Activated naive CD8-positive, alpha-beta T cell treated with anti-CD3 and anti-CD28 coated beads for 36 hours (primary cell): ENCODE results near the gene LILRA6. TPM values are rescaled to one million over a fixed set of nuclear protein-coding genes. Genes with fewer than 3 reads are reported as not detected.
A peak's percentile ranks its signal among the peaks of the same experiment; 100 is the strongest.
"Not testable (repeated sequence)": the region's sequence is repeated elsewhere in the genome, so short reads cannot be mapped to it uniquely, and the experiment has no call there.

Source experiments
- DNase-seq: peaks from one replicate; pipeline ENCODE4 v3.0.0; 2021
- H3K27ac Mint-ChIP-seq: one replicate; pipeline ENCODE4 v1.8.0; 2022; ENCODE audit warnings: mild to moderate bottlenecking, moderate library complexity, mixed read lengths
- H3K27me3 Mint-ChIP-seq: one replicate; pipeline ENCODE4 v1.8.0; 2022; ENCODE audit warnings: mild to moderate bottlenecking, mixed read lengths
- H3K36me3 Mint-ChIP-seq: one replicate; pipeline ENCODE4 v1.8.0; 2021; ENCODE audit warnings: mild to moderate bottlenecking, mixed read lengths
- H3K4me1 Mint-ChIP-seq: one replicate; pipeline ENCODE4 v1.8.0; 2021; ENCODE audit warnings: mixed read lengths
- H3K4me3 Mint-ChIP-seq: one replicate; pipeline ENCODE4 v1.8.0; 2022; ENCODE audit warnings: mild to moderate bottlenecking, moderate library complexity, mixed read lengths
- H3K9me3 Mint-ChIP-seq: one replicate; pipeline ENCODE4 v1.8.0; 2022; ENCODE audit warnings: mixed read lengths
- total RNA-seq, 2 experiments: library from RNA; stranded (reverse); gene quantifications; one replicate each; pipeline ENCODE4 v1.2.3, GENCODE V29; 2021

The LILRA6 gene
- total RNA-seq, 2 experiments from 2014 or later = not detected

DNA sequence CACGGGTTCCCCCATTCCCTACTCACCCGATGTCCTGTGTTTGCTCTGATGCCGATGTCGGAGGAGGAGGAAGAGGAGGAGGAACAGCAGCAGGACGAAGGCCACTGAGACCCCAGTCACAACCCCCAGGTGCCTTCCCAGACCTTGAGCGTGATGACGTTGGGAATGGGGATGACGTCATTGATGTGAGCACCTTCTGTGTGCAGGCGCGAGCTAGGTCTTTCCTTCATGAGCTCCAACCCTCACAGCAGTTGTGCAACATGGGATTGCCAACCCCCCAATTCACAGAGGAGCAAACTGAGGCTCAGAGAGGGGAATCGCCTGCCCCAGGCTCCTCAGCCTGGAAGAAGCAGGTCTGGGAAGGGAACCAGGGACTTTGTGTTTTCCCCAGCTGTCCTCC is 10.3 kb upstream of the LILRA6 start:
- H3K27ac Mint-ChIP-seq = no peak overlapping the region
- peaks cover 5% of the 10 kb centered on the region for H3K4me1 Mint-ChIP-seq
- no peak overlapping the region for H3K4me3 Mint-ChIP-seq
- H3K9me3 Mint-ChIP-seq = no peaks in the 10 kb centered on the region
- no peaks in the 10 kb centered on the region for H3K36me3 Mint-ChIP-seq
- no peak for DNase-seq
- peaks cover 11% of the 10 kb centered on the region for H3K27me3 Mint-ChIP-seq

DNA sequence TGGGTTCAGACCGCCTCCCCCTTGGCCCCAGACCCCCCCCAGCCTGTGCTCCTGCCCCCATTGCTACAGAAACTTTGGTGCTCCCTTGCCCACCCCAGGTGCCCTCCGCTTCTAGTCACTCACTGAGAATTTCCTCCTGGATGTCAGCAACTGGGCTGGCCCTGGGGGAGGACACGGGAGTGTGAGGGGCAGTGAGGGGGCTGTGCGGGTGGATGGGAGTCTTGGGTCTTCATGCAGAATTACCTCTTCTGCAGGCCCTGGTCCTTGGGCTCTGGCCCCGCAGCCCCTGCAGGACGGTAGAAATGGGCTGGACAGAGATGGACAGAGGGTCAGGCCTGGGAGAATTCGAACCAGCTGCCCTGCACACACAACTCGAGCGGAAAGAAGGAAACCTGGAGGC is 9.7 kb upstream of the LILRA6 start:
- no peaks in the 10 kb centered on the region for H3K36me3 Mint-ChIP-seq

DNA sequence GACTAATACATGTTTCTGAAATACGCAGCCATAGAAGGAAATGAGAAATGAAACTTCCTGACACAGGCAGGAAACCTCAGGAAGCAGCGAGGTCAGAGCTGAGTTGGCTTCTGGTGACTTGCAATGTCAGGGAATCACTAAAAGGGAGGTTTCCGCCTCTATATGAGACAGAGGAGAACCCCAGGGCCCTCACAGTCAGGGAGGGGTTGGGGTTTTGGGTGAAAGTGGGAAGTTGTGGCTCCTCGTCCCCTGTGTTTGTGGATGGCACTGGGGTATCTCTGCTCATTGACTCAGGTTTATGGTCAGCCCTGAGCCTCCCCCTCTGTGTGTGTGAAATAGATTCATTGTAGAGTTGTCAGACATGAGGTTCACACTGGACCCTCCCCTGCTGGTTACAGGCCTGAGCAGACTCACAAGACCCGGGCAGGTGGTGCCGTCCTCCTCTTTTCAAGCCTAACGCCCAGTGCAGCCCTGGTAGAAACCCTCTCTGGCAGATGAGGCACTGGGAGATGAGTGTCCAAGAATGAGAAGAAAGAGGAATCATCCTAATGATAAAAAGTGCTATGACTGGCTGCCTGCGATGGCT is 5.5 kb upstream of the LILRA6 start:
- DNase-seq = peak; percentile 33
- no peak overlapping the region for H3K4me3 Mint-ChIP-seq

More for the DNA sequence above, 9.7 kb upstream of the LILRA6 start:
- H3K9me3 Mint-ChIP-seq = no peaks in the 10 kb centered on the region
- no peak overlapping the region for H3K4me3 Mint-ChIP-seq
- DNase-seq = no peak
- H3K27me3 Mint-ChIP-seq = peaks cover 11% of the 10 kb centered on the region
- peaks cover 9% of the 10 kb centered on the region for H3K4me1 Mint-ChIP-seq
- H3K27ac Mint-ChIP-seq = no peak overlapping the region

DNA sequence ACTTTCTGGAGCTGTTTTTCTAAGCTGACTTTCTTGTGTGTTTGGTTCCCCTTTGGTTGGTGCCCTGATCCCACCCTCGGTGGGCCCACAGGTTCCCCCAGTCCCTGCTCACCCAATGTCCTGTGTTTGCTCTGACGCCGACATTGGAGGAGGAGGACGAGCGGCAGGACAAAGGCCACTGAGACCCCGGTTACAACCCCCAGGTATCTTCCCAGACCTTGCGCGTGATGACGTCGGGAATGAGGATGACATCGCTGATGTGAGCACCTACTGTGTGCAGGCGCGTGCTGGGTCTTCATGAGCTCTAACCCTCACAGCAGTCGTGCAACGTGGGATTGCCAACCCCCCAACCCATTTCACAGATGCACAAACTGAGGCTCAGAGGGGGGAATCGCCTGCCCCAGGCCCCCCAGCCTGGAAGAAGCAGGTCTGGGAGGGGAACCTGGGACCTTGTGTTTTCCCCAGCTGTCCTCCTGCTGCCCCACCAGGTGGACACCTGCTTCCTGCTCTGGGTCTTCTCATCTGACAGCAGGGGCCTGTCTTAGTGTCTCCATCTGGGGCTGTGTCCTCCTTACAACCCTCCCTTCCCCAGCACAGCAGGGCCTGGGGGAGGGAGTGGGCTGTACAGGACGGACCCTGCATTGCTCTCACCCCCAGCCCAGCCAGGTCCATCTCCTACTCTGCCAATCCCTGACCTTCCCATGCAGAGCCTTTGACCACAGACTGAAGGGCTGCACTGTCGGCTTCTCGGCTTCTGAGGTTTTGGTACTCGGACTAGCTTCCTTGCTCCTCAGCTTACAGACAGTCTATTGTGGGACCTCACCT is 4.7 kb upstream of the LILRA6 start:
- Mint-ChIP-seq H3K27ac (no peak overlapping the region), H3K4me1 (peaks cover 9% of the 10 kb centered on the region), H3K4me3 (no peak overlapping the region), H3K36me3 (no peaks in the 10 kb centered on the region), H3K9me3 (no peaks in the 10 kb centered on the region), H3K27me3 (peaks cover 14% of the 10 kb centered on the region)
- no peak for DNase-seq

More for the DNA sequence above, 5.5 kb upstream of the LILRA6 start:
- Mint-ChIP-seq H3K4me1 (peaks cover 9% of the 10 kb centered on the region), H3K27ac (no peak overlapping the region), H3K27me3 (peaks cover 14% of the 10 kb centered on the region), H3K9me3 (no peaks in the 10 kb centered on the region), H3K36me3 (no peaks in the 10 kb centered on the region)

DNA sequence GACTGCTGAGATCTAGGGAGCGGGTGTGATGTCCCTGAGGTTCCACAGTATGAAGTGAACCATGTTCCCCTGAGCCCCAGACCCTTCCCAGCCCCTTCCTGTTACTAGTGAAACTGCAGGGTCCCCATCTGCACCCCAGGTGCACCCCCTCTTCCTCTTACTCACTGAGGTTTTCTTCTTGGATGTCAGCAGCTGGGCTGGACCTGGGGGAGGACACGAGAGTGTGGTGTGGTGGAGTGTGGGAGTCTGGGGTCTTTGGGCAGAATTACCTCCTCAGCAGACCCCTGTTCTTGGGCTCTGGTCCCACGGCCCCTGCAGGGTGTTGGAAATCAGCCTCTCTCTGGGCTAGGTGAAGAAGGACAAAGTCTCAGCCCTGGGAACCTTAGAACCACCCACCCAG is 3.3 kb upstream of the LILRA6 start:
- Mint-ChIP-seq H3K27me3 (peaks cover 14% of the 10 kb centered on the region), H3K4me1 (peaks cover 9% of the 10 kb centered on the region), H3K36me3 (no peaks in the 10 kb centered on the region), H3K27ac (no peak overlapping the region), H3K9me3 (no peaks in the 10 kb centered on the region), H3K4me3 (no peak overlapping the region)
- no peak for DNase-seq

DNA sequence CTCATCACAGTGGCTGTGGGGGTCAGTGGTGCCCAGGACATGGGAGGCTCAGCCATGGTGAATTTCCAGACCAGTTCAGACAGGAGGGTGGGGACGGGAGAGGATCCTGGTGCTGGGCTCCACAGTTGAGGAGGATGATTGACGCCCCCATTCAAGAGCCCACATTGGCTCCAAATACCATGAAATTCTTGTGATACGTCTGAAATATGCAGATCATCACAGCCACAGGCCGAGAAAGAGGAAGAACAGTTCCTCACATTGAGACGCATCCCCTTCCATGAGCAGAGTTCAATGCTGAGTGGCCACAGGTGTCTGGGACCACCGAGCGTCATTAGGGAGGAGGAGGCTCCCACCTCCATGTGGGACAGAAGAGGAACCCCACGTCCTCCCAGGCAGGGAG is 1.2 kb upstream of the LILRA6 start:
- not testable (repeated sequence) for H3K9me3 Mint-ChIP-seq, H3K36me3 Mint-ChIP-seq, H3K27ac Mint-ChIP-seq, H3K27me3 Mint-ChIP-seq, H3K4me3 Mint-ChIP-seq, DNase-seq, H3K4me1 Mint-ChIP-seq

DNA sequence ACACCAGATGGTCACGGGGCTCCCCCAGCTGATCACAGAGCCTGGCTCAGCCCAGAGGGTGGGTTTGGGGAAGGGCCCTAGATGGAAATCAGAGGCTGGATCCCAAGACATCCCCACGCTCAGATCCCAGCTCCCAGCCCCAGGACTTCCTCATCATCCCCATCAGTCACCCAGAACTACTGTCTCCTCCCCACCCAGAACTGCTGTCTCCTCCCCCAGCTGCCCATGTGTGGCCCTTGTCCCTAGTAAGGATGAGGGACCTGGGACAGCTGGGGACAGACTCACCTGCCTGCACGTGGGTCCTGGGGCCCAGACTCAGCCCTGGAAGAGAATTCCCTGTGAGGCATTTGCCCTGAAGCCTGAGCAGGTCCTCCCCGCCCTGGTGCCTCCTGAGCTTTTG is 356 bp downstream of the LILRA6 start:
- H3K27me3 Mint-ChIP-seq = peaks cover 10% of the 10 kb centered on the region
- H3K9me3 Mint-ChIP-seq, DNase-seq, H3K36me3 Mint-ChIP-seq, H3K27ac Mint-ChIP-seq, H3K4me1 Mint-ChIP-seq, H3K4me3 Mint-ChIP-seq: not testable (repeated sequence)

DNA sequence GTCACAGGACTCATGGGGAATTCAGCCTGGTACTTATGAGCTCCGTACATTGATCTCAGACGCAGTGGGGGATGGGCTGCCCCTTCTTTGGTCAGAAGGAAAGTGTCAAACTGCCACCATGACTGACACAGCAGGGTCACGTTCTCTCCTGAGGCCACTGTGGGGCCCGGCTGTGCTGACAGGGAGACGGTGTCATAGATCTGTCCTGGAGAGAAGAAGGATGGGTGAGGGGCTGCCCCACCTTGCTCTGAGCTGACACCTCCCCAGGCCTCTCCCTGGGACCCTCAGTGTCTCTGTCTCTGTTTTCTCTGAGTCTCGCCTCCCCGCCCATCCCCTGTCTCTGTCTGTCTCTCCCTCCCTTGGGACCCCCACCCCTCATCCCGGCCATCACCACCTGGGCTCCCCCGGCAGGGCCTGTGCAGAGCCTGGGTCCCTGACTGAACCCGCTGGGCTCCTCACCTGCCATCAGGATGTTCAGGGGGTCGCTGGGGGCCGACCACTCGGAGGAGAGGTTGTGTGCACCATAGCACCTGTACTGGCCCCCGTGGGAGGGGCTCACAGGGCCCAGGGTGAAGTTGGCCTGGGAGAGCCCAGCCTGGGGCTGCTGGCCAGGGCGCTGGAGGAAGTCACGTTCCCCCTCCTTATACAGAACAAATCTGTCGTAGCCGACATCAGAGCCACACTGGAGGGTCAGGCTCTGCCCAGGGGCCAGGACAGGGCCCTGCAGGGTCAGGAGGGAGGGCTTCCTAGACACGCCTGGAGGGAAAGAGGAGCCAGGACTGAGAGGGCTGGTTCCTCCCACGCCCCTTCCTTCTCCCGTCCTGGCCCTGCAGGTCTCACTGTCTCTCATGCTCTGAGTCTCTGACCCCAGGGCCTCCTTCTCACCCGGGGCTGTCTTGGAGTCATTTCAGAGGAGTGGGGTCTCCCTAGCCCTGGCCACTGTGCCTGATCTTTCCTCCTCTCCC is 1.9 kb downstream of the LILRA6 start:
- not testable (repeated sequence) for H3K36me3 Mint-ChIP-seq, H3K4me3 Mint-ChIP-seq, H3K4me1 Mint-ChIP-seq, DNase-seq, H3K27ac Mint-ChIP-seq, H3K9me3 Mint-ChIP-seq
- peaks cover 10% of the 10 kb centered on the region for H3K27me3 Mint-ChIP-seq

DNA sequence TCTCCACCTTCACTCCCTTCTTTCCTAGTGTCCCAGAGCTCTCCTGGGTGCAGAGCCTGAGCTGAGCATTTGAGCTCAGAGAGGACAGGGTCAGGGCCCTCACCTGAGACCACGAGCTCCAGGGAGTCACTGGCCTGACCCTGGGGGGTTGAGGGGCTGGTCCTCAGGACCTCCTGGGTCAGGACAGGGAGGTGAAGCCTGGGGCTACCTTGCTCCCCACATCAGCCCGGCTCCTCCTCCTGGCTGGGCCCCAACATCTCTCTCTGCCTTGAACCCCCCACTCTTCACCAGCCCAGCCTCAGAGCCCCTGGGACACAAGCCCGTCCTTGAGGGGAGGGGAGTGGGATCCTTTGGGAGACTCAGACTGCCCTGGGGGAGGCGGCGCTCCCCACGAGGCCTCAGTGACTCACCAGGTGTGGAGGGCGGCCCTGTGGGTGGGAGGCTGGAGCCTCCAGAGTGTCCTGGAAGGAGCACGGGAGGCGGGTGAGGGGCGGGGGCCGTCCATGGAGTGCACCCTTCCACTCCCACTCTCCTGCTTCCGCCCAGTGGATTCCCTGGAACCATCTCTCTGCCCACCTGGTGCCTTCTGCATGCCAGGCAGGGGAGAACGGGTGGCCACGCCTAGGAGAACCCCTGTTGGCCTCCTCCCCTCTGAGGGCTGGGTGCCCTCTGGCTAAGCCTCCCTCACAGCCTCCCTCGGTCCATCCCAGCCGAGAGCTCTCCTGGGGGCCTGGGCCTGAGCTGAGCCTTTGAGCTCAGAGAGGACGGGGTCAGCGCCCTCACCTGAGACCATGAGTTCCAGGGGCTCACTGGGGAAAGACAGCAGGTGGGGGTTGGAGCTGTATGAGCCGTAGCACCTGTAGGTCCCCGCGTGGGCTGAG is 2.9 kb downstream of the LILRA6 start:
- not testable (repeated sequence) for DNase-seq, H3K4me3 Mint-ChIP-seq, H3K9me3 Mint-ChIP-seq, H3K36me3 Mint-ChIP-seq, H3K27ac Mint-ChIP-seq, H3K4me1 Mint-ChIP-seq
- H3K27me3 Mint-ChIP-seq = peaks cover 11% of the 10 kb centered on the region

DNA sequence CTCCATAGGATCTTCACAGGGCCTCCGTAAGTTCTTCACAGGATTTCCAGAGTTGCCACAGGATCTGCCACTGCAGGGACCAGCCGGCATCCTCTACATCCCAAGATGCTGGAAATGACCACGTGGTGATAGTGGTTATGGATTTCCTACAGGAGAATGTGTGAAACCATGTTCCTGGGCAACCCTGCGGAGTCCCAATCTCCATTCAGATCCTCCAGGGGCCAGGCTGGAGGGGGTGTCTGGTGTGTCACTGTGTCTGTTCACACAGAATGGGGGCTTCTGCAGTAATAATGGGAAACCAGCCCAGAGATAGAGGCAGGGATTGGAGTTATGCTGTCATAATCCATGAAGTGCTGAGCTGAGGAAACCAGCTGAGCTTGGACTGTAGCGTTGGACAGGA is 8.6 kb downstream of the LILRA6 start:
- Mint-ChIP-seq H3K36me3 (no peaks in the 10 kb centered on the region), H3K27me3 (peaks cover 42% of the 10 kb centered on the region), H3K9me3 (no peaks in the 10 kb centered on the region), H3K4me3 (no peak overlapping the region), H3K27ac (no peak overlapping the region), H3K4me1 (peaks cover 7% of the 10 kb centered on the region)
- DNase-seq = no peak

DNA sequence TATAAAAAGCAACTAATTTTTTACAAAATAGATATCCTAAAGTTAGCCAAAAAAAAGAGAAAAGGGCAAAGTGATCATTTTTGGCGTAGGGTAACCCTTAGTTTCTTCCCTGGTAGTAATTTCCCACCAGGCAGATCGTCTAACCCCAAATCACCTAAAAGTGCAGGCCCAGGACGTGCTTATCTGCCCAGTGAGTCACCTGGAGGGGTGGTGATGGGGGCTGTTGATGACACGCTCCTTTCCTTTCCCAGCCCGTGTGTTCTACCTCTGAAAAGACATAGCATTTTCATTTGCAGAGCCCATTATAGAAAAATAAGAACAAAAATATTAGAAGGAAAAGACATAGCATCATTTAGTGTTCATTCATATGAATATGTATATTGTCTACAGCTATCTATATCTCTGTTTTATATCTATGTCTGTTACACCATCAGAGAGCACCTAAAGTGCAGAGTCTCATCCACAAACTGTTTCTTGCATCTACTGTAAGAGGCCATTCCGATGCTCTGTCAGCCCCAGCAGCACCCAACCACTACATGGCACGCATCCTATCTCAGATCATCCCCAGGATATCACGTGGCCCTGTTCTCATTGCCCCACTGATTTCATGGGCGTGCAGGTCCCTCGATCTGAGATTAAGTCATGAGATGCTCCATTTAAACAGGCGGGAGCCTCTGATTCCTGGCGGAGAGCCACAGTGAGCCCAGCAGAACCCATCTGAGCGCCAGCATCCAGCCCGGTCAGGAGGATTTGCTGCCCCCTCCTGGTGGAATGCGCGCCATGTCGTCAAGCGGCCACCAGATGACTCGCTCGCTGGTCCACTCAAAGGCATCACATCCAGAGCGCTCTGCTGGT is 11.3 kb downstream of the LILRA6 start:
- peaks cover 7% of the 10 kb centered on the region for H3K4me1 Mint-ChIP-seq
- peaks cover 38% of the 10 kb centered on the region for H3K27me3 Mint-ChIP-seq
- peak; percentile 79 for DNase-seq
- H3K27ac Mint-ChIP-seq = no peak overlapping the region
- no peaks in the 10 kb centered on the region for H3K36me3 Mint-ChIP-seq
- no peaks in the 10 kb centered on the region for H3K9me3 Mint-ChIP-seq
- no peak overlapping the region for H3K4me3 Mint-ChIP-seq

DNA sequence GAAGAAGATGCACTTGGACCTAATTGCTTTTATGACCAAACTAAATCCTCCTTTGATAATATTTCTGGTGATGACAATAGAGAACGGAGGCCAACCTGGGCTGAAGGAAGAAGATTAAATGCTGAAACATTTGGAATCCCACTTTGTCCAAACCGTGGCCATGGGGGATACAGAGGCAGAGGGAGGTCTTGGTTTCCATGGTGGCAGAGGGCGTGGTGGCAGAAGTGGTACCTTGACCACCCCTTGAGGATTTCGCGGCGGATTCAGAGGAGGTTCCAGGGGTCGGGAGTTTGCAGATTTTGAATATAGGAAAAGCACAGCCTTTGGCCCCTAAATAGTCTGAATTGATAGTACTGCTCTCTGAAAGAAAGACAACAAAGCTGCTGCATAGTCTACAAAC is 12.6 kb downstream of the LILRA6 start:
- H3K27me3 Mint-ChIP-seq = peaks cover 38% of the 10 kb centered on the region
- no peaks in the 10 kb centered on the region for H3K36me3 Mint-ChIP-seq
- no peak for DNase-seq
- no peaks in the 10 kb centered on the region for H3K9me3 Mint-ChIP-seq
- H3K4me3 Mint-ChIP-seq = no peak overlapping the region
- H3K27ac Mint-ChIP-seq = no peak overlapping the region
- peaks cover 7% of the 10 kb centered on the region for H3K4me1 Mint-ChIP-seq

DNA sequence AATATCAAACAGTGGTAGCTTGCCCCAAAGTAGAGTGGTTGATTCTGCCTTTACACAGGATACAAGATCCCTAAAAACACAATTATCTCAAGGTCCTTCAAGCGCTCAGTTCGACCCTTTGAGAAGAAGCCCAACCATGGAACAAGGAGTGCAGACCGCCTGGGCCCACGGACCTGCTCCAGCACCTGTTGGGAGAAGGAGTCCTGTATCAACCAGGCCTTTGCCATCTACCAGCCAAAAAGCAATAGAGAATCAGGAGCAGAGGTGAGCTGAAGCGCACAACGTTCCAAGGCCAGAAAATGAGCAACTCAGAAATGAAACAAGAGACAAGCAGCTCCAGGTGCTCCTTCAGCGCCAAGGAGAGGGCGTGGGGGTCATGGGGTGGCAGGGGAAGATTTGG is 13.4 kb downstream of the LILRA6 start:
- Mint-ChIP-seq H3K4me1 (peaks cover 7% of the 10 kb centered on the region), H3K27ac (no peak overlapping the region), H3K27me3 (peaks cover 29% of the 10 kb centered on the region), H3K9me3 (no peaks in the 10 kb centered on the region), H3K36me3 (no peaks in the 10 kb centered on the region), H3K4me3 (no peak overlapping the region)
- DNase-seq = no peak

DNA sequence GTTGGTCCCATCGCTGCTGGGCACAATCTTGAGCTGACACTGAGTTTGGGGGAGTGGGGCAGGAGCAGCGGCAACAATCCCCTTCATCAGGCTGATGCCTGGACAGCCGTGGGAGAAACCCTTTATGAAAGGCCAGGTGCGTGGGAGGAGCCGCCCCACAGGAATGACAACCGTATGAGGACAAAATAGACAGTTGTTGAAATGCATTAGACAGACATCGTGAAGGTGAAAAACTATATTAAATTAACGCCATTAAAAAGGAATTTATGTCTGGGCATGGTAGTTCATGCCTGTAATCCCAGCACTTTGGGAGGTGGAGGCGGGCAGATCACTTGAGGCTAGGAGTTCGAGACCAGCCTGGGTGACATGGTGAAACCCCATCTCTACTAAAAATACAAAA is 18.0 kb downstream of the LILRA6 start:
- not testable (repeated sequence) for H3K4me3 Mint-ChIP-seq, H3K36me3 Mint-ChIP-seq, DNase-seq, H3K4me1 Mint-ChIP-seq, H3K27ac Mint-ChIP-seq, H3K9me3 Mint-ChIP-seq
- H3K27me3 Mint-ChIP-seq = peaks cover 12% of the 10 kb centered on the region
